GM12801 (cell line): ENCODE measurements around the gene CYP46A1.

ENCODE experiments used
- CTCF ChIP-seq: IDR thresholded peaks from one replicate; pipeline ENCODE4 v1.5.1; 2011; ENCODE audit warnings: control low read depth; ENCODE audit not compliant: insufficient read length; ENCODE audit errors: extremely low read depth

Gene CYP46A1

GRCh38 chr14:99720941-99721791 lies 37.1 kb downstream of the CYP46A1 start:
- no peak for TF ChIP-seq CTCF

- TF ChIP-seq CTCF = no peak
Observed at GRCh38 chr14:99721792-99722516, 37.9 kb downstream of the CYP46A1 start.

- TF ChIP-seq CTCF = no peak
Observed at GRCh38 chr14:99722741-99723140, 38.6 kb downstream of the CYP46A1 start.

GRCh38 chr14:99724196-99724891 lies 40.2 kb downstream of the CYP46A1 start:
- no peak for TF ChIP-seq CTCF

- TF ChIP-seq CTCF = no peak
Observed at GRCh38 chr14:99724939-99725773, 41.1 kb downstream of the CYP46A1 start.

- TF ChIP-seq CTCF = no peak
Observed at GRCh38 chr14:99725774-99726537, 41.9 kb downstream of the CYP46A1 start.
